Measurements from ENCODE around the gene PADI2.

- no peak for TF ChIP-seq MAX (IDR thresholded peaks at IDR 0.05)
- TF ChIP-seq, protein P1, sequence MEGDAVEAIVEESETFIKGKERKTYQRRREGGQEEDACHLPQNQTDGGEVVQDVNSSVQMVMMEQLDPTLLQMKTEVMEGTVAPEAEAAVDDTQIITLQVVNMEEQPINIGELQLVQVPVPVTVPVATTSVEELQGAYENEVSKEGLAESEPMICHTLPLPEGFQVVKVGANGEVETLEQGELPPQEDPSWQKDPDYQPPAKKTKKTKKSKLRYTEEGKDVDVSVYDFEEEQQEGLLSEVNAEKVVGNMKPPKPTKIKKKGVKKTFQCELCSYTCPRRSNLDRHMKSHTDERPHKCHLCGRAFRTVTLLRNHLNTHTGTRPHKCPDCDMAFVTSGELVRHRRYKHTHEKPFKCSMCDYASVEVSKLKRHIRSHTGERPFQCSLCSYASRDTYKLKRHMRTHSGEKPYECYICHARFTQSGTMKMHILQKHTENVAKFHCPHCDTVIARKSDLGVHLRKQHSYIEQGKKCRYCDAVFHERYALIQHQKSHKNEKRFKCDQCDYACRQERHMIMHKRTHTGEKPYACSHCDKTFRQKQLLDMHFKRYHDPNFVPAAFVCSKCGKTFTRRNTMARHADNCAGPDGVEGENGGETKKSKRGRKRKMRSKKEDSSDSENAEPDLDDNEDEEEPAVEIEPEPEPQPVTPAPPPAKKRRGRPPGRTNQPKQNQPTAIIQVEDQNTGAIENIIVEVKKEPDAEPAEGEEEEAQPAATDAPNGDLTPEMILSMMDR (IDR thresholded peaks at IDR 0.05; ENCODE audit: control extremely low read depth in 1 of 3, insufficient read depth in 1 of 3, low read depth in 1 of 3, low read length in 3 of 3): no peak
Observed at GRCh38 chr1:17108360-17108759, 10.9 kb downstream of the PADI2 start.
